SK-N-MC (cell line): ENCODE measurements around the gene MYCT1.

ENCODE experiments used
- EZH2 ChIP-seq: fragments of 200-600 bp; sonication (generic); IDR thresholded peaks from one replicate; pipeline ENCODE4 v1.6.1; 2017; ENCODE audit warnings: antibody characterized with exemption
- POLR2AphosphoS5 ChIP-seq: IDR thresholded peaks from 2 replicates; pipeline ENCODE4 v1.6.1; 2012; ENCODE audit warnings: mild to moderate bottlenecking, low read depth, low read length, borderline replicate concordance

DNA sequence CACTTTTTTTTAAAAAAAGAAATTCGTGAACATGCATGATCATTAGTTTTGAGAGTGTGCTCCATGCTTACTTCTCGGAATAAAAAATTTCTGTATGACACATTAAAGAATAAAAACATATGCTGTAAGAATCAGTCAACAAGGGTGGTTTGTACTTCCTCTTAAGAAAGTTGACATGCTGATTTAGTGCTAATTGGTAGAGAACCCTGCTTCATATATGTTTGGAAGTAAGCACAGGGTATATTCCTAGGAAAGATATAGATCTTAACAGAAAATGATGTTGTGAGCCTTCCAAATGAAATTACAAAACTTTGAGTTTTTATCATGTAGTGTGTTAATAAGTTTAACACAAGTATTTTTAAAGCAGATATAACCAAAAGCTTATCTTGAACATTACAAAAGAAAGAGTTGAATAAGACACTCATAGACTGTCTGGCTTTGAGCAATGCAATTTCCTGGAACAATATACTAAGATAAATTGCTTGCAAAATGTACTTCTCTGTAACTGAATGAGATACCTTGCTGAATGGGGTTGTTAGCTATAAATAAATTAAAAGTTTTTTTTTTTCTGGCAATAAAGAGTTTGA is 39.1 kb downstream of the MYCT1 start:
- TF ChIP-seq POLR2AphosphoS5, result no peak
- TF ChIP-seq EZH2, result no peak
